Stimulated activated CD4-positive, alpha-beta T cell treated with anti-CD3 and anti-CD28 coated beads, Interleukin-4, amount 100 ng/mL, for 4 hours (primary cell): ENCODE data around the gene CNIH3.

Source experiments
- DNase-seq, 2 experiments: peaks; one replicate each; pipeline ENCODE4 v3.0.0-alpha.2; 2020

Gene CNIH3

GRCh38 chr1:224726441-224727182, 110.5 kb downstream of the CNIH3 start:
- DNase-seq, result no peak

- no peak for DNase-seq
Measured at GRCh38 chr1:224727351-224728289, 111.5 kb downstream of the CNIH3 start.

- DNase-seq, result no peak
Measured at GRCh38 chr1:224730540-224730939, 114.4 kb downstream of the CNIH3 start.

- no peak for DNase-seq
Measured at GRCh38 chr1:224730965-224731364, 114.8 kb downstream of the CNIH3 start.

- DNase-seq, result no peak
Measured at GRCh38 chr1:224731633-224732032, 115.5 kb downstream of the CNIH3 start.

- no peak for DNase-seq
Measured at GRCh38 chr1:224732377-224733026, 116.4 kb downstream of the CNIH3 start.

- DNase-seq, result no peak
Measured at GRCh38 chr1:224733027-224733911, 117.2 kb downstream of the CNIH3 start.

- no peak for DNase-seq
Measured at GRCh38 chr1:224734261-224734935, 118.3 kb downstream of the CNIH3 start.

GRCh38 chr1:224735159-224735558, 119.0 kb downstream of the CNIH3 start:
- DNase-seq, result no peak

GRCh38 chr1:224736619-224737352, 120.7 kb downstream of the CNIH3 start:
- DNase-seq, result no peak

GRCh38 chr1:224737353-224737727, 121.2 kb downstream of the CNIH3 start:
- DNase-seq, result no peak

GRCh38 chr1:224739303-224739996, 123.3 kb downstream of the CNIH3 start:
- DNase-seq, result no peak

GRCh38 chr1:224739997-224740684, 124.0 kb downstream of the CNIH3 start:
- no peak for DNase-seq

GRCh38 chr1:224740685-224741052, 124.6 kb downstream of the CNIH3 start:
- DNase-seq, result no peak

GRCh38 chr1:224742349-224742748, 126.2 kb downstream of the CNIH3 start:
- no peak for DNase-seq

GRCh38 chr1:224743608-224744164, 127.6 kb downstream of the CNIH3 start:
- no peak for DNase-seq

- no peak for DNase-seq
Measured at GRCh38 chr1:224744521-224744920, 128.4 kb downstream of the CNIH3 start.

- DNase-seq, result no peak
Measured at GRCh38 chr1:224745394-224745793, 129.3 kb downstream of the CNIH3 start.

GRCh38 chr1:224745924-224746323, 129.8 kb downstream of the CNIH3 start:
- DNase-seq, result no peak

- no peak for DNase-seq
Measured at GRCh38 chr1:224747578-224747977, 131.5 kb downstream of the CNIH3 start.
